Nephron progenitor cell (in vitro differentiated cells): ENCODE measurements around the gene WDR93.

Source experiments
- DNase-seq: peaks from one replicate; pipeline ENCODE4 v3.0.0; 2021
- H3K27ac Mint-ChIP-seq: 2 replicates; pipeline ENCODE4 v1.8.0; 2021; ENCODE audit warnings: mild to moderate bottlenecking, moderate library complexity, mixed read lengths
- H3K27me3 Mint-ChIP-seq: 2 replicates; pipeline ENCODE4 v1.8.0; 2021; ENCODE audit warnings: mild to moderate bottlenecking, low read depth, mixed read lengths; ENCODE audit not compliant: poor library complexity
- H3K36me3 Mint-ChIP-seq: 2 replicates; pipeline ENCODE4 v1.8.0; 2021; ENCODE audit warnings: low read depth, mixed read lengths
- H3K4me1 Mint-ChIP-seq: 2 replicates; pipeline ENCODE4 v1.8.0; 2021; ENCODE audit warnings: mixed read lengths
- H3K4me3 Mint-ChIP-seq: 2 replicates; pipeline ENCODE4 v1.8.0; 2021; ENCODE audit warnings: mild to moderate bottlenecking, moderate library complexity, mixed read lengths
- H3K9me3 Mint-ChIP-seq: 2 replicates; pipeline ENCODE4 v1.8.0; 2021; ENCODE audit warnings: mild to moderate bottlenecking, moderate library complexity, mixed read lengths
- TF ChIP-seq, protein P1 (sequence below): fragments of 200-600 bp; sonication (generic); IDR thresholded peaks from 2 replicates; pipeline ENCODE4 v1.5.0; 2021; ENCODE audit warnings: antibody characterized with exemption

Gene WDR93

DNA sequence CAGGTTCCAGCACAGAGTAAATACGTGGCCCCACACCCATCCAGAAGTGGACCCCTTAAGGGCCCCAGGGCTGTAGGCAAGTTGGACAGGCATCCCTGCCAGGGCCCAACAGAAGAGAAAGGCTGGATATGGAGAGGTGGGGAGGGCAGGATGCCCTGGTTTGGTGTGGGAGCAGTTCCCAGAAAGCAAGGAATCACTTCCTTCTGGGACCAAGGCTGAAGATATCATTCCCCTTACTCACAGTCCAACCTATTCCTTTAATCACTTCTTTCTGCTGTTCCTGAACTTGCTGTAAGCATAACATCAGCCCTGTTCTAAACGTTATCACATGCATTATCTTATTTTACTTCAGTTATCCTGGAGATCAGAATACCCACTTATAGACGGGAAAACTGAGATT, 79.4 kb downstream of the WDR93 start:
- Mint-ChIP-seq H3K9me3 (no peaks in the 10 kb centered on the region), H3K36me3 (no peaks in the 10 kb centered on the region), H3K27ac (peak overlapping the region; percentile 66), H3K4me1 (no peaks in the 10 kb centered on the region), H3K27me3 (peaks cover 71% of the 10 kb centered on the region), H3K4me3 (no peak overlapping the region)
- TF ChIP-seq, protein P1, sequence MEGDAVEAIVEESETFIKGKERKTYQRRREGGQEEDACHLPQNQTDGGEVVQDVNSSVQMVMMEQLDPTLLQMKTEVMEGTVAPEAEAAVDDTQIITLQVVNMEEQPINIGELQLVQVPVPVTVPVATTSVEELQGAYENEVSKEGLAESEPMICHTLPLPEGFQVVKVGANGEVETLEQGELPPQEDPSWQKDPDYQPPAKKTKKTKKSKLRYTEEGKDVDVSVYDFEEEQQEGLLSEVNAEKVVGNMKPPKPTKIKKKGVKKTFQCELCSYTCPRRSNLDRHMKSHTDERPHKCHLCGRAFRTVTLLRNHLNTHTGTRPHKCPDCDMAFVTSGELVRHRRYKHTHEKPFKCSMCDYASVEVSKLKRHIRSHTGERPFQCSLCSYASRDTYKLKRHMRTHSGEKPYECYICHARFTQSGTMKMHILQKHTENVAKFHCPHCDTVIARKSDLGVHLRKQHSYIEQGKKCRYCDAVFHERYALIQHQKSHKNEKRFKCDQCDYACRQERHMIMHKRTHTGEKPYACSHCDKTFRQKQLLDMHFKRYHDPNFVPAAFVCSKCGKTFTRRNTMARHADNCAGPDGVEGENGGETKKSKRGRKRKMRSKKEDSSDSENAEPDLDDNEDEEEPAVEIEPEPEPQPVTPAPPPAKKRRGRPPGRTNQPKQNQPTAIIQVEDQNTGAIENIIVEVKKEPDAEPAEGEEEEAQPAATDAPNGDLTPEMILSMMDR, result no peak
- no peak for DNase-seq

DNA sequence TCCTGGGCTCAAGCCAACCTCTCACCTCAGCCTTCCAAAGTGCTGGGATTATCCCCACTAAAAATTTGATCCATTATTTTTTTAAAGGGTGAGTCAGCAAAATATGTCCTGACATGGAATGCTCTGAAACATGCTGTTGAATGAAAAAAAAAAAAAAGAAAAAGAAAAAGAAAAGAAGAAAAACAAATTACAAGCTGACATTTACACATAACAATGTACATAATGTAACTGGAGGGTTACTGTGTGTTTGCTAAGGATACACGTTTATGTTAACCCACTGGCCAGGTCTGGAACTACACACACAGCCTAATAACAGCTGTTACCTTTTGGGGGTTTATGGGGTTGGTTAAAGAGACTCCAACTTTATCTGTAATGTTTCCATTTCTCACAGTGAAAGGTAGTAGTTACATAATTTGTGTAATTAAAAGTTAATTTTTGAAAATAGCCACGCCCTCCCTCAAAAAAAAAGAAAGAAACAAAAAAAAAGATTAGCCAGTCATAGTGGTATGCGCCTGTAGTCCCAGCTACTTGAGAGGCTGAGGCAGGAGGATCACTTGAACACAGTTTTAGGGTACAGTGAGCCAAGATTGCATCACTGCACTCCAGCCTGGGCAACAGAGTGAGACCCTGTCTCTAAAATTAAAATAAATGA, 82.4 kb downstream of the WDR93 start:
- no peaks in the 10 kb centered on the region for H3K36me3 Mint-ChIP-seq
- H3K27me3 Mint-ChIP-seq, result peaks cover 73% of the 10 kb centered on the region
- no peak overlapping the region for H3K27ac Mint-ChIP-seq
- H3K9me3 Mint-ChIP-seq, result no peaks in the 10 kb centered on the region
- no peaks in the 10 kb centered on the region for H3K4me1 Mint-ChIP-seq
- DNase-seq, result no peak
- TF ChIP-seq, protein P1, result peak; percentile 27
- H3K4me3 Mint-ChIP-seq, result no peak overlapping the region

DNA sequence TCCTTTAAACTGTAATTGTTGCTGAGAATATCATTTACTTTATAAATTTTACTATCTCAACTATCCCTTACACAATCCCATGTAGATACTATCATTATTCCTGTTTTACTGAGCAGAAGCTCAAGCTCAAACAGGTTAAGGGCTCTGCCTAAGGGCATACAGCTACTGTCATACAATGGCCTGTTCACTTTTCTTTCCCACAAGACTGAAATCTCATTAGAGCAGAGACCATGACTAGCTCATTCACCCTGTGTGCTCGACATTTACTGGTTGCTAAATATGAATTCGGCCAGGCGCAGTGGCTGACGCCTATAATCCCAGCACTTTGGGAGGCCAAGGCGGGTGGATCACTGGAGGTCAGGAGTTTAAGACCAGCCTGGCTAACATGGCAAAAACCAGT, 83.9 kb downstream of the WDR93 start:
- H3K36me3 Mint-ChIP-seq, result no peaks in the 10 kb centered on the region
- no peak for DNase-seq

DNA sequence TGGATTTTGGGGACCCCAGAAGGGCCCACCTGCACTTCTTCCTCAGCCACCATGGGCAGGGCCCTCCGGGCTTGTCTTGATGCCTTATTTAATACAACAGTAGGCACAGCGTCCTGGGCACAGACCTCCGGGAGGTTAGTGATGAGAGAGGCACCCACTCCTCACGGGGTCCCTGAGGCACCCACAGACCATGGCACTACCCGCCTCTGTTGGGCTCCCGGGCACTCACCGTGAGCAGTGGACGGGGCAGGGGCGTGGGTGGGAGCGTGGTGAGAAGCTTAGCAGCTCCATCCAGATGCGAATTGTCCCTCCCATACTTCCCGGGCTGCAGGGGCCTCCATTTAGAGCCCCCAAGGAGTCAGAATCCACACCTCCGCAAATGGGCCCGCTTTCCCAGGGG, 85.2 kb downstream of the WDR93 start:
- TF ChIP-seq, protein P1, result no peak
- Mint-ChIP-seq H3K27me3 (peaks cover 76% of the 10 kb centered on the region), H3K27ac (no peak overlapping the region), H3K36me3 (no peaks in the 10 kb centered on the region), H3K4me1 (no peaks in the 10 kb centered on the region), H3K9me3 (no peaks in the 10 kb centered on the region), H3K4me3 (no peak overlapping the region)
- DNase-seq, result no peak

More for the DNA sequence above, 83.9 kb downstream of the WDR93 start:
- TF ChIP-seq, protein P1, result no peak
- H3K27me3 Mint-ChIP-seq, result peaks cover 77% of the 10 kb centered on the region
- H3K27ac Mint-ChIP-seq, result no peak overlapping the region
- no peaks in the 10 kb centered on the region for H3K9me3 Mint-ChIP-seq
- no peak overlapping the region for H3K4me3 Mint-ChIP-seq
- no peaks in the 10 kb centered on the region for H3K4me1 Mint-ChIP-seq

DNA sequence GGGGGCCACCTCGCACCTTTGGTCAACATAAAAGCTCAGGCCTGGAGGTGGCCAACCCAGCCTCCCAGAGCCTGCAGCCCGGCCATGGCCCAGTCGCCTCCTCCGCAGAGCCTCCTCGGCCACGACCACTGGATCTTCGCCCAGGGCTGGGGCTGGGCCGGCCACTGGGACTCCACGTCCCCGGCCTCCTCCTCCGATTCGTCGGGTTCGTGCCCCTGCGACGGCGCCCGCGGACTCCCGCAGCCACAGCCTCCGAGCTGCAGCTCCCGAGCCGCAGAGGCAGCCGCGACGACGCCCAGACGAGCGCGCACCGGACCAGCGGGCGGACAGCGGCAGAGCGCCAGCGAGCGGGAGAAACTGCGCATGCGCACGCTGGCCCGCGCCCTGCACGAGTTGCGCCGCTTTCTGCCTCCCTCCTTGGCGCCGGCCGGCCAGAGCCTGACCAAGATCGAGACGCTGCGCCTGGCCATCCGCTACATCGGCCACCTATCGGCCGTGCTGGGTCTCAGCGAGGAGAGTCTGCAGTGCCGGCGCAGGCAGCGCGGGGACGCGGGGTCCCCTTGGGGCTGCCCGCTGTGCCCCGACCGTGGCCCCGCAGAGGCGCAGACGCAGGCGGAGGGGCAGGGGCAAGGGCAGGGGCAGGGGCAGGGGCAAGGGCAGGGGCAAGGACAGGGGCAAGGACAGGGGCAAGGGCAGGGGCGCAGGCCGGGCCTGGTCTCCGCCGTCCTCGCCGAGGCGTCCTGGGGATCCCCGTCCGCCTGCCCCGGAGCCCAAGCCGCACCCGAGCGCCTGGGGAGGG, 85.9 kb downstream of the WDR93 start, which contains the start of gene MESP2:
Gene MESP2, plus strand, starts transcription at position 59 of the 799 bp plus-strand sequence. Its CDS starts 26 bp downstream, at position 85.
- H3K4me3 Mint-ChIP-seq, result peak within 1 kb of the TSS; percentile 49

More for the DNA sequence above, 85.9 kb downstream of the WDR93 start, which contains the start of gene MESP2:
- no peaks in the 10 kb centered on the region for H3K9me3 Mint-ChIP-seq
- no peak within 1 kb of the TSS for H3K27ac Mint-ChIP-seq
- TF ChIP-seq, protein P1, result peak; percentile 53
- H3K4me1 Mint-ChIP-seq, result no peaks in the 10 kb centered on the region
- no peaks in the 10 kb centered on the region for H3K36me3 Mint-ChIP-seq
- DNase-seq, result peak; percentile 91
- H3K27me3 Mint-ChIP-seq, result peaks cover 77% of the 10 kb centered on the region
